Caki2 (cell line): Measurements from ENCODE around the gene ZSWIM2. TPM values are rescaled to one million over a fixed set of nuclear protein-coding genes. Genes with fewer than 3 reads are reported as not detected.
"Not testable (repeated sequence)": the region's sequence is repeated elsewhere in the genome, so short reads cannot be mapped to it uniquely, and the experiment has no call there.

Experiments used
- DNase-seq: peaks from one replicate; pipeline ENCODE4 v3.0.0-alpha.2; 2015; ENCODE audit warnings: low read depth
- in situ Hi-C: cut with HindIII; loops from 2 replicates; pipeline ENCODE4 v1.10.0; 2016; ENCODE audit warnings: low sequenced_read_pairs, low pct_unique_long_range_greater_than_20kb, mixed read lengths
- total RNA-seq: library from RNA; depleted of rRNA; stranded (reverse); fragments of >200 nt; shearing (Covaris generic); gene quantifications from 2 replicates; pipeline ENCODE4 v1.2.3, GENCODE V29; 2014; ENCODE audit warnings: low replicate concordance; rRNA removed

The ZSWIM2 gene
- total RNA-seq, 1 experiment from 2014 or later = not detected

- DNase-seq = no peak
- in situ Hi-C loops = no loop called here
These were observed 6.2 kb upstream of the ZSWIM2 start for GRCh38 chr2:186855216-186855615.

GRCh38 chr2:186853951-186854350, 5.0 kb upstream of the ZSWIM2 start:
- in situ Hi-C loops = no loop called here
- DNase-seq = no peak

- in situ Hi-C loops = no loop called here
- DNase-seq = no peak
These were observed 3.5 kb upstream of the ZSWIM2 start for GRCh38 chr2:186852508-186852907.

- no peak for DNase-seq
- in situ Hi-C loops = no loop called here
These were observed 6.6 kb downstream of the ZSWIM2 start for GRCh38 chr2:186842373-186842772.

- in situ Hi-C loops = no loop called here
- DNase-seq = no peak
These were observed 7.0 kb downstream of the ZSWIM2 start for GRCh38 chr2:186841940-186842339.

- DNase-seq = no peak
- in situ Hi-C loops = no loop called here
These were observed 13.3 kb downstream of the ZSWIM2 start for GRCh38 chr2:186835628-186836027.

- in situ Hi-C loops = no loop called here
- DNase-seq = no peak
These were observed 21.0 kb downstream of the ZSWIM2 start for GRCh38 chr2:186827862-186828492.

- in situ Hi-C loops = no loop called here
- no peak for DNase-seq
These were observed 21.6 kb downstream of the ZSWIM2 start for GRCh38 chr2:186827411-186827810.

- in situ Hi-C loops = no loop called here
- no peak for DNase-seq
These were observed 26.6 kb downstream of the ZSWIM2 start for GRCh38 chr2:186822323-186822722.

- in situ Hi-C loops = no loop called here
- DNase-seq = no peak
These were observed 28.7 kb downstream of the ZSWIM2 start for GRCh38 chr2:186820303-186820702.

- DNase-seq, in situ Hi-C loops: not testable (repeated sequence)
These were observed 37.2 kb downstream of the ZSWIM2 start for GRCh38 chr2:186811760-186812159.

- no peak for DNase-seq
- in situ Hi-C loops = no loop called here
These were observed 42.4 kb downstream of the ZSWIM2 start for GRCh38 chr2:186806591-186806990.

GRCh38 chr2:186798604-186799003, 50.4 kb downstream of the ZSWIM2 start:
- in situ Hi-C loops, DNase-seq: not testable (repeated sequence)

- in situ Hi-C loops = no loop called here
- DNase-seq = no peak
These were observed 64.0 kb downstream of the ZSWIM2 start for GRCh38 chr2:186784930-186785329.

- DNase-seq = no peak
- in situ Hi-C loops = no loop called here
These were observed 65.7 kb downstream of the ZSWIM2 start for GRCh38 chr2:186783254-186783653.

- peak; percentile 12 for DNase-seq
- in situ Hi-C loops = no loop called here
These were observed 68.2 kb downstream of the ZSWIM2 start for GRCh38 chr2:186780701-186781316.

Other genes starting within 250 kb of the ZSWIM2 start
- gene FAM171B, start 155.1 kb downstream of the ZSWIM2 start, total RNA-seq = 1.5 and 9.0 TPM in 2 replicates